Measurements from ENCODE around the gene IFNL2. TPM values are rescaled to one million over a fixed set of nuclear protein-coding genes. Genes with fewer than 3 reads are reported as not detected.

The IFNL2 gene
- total and polyA plus RNA-seq, 12 donors = not detected

DNA sequence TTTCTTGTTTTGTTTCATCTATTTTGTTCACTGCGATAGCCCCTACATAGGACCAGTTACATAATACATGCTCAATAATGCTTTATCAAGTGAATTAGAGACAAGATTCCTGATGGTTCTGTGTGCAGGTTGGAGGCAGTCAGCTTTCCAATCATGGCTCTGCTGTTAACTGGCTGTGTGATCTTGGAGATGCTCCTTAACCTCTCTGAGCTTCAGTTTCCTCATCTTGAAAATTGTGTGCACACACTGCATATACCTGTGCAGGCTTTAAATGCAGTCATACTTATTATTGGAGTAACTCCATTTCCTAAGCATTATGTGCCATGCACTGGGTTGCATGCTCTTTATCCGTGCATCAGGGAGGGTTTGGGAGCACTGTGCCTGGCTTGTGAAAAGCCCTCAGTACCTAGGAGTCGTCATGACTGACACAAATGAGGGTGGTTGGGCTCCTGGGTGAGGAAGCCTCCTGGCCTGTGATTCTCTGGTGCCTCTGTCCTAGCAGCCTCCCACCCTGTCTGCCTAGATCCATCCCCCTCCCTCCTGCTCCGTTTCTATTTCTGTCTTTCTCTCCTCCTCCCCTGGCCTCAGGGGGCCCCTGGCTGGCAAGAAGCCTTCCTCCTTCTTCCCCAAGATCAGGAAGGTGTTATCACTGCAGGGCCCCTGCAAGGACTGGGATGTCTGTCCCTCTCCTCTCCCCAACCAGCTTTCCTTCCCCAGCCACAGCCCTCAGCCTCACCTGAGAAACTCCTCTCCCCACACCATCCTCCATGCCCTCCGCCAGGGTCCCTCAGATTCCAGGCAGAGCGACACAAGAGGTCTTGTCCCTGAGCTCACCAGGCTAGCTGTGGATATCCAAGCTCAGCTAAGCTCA, 36.7 kb downstream of the IFNL2 start:
- no peaks in the 10 kb centered on the region for H3K36me3 ChIP-seq (replicated peaks in 1 of 2)
- peaks cover 0 to 4% of the 10 kb centered on the region in 2 donors for H3K4me1 ChIP-seq (replicated peaks in 1 of 2)
- no peak for TF ChIP-seq POLR2A (IDR thresholded peaks at IDR 0.05)
- TF ChIP-seq, protein P1, sequence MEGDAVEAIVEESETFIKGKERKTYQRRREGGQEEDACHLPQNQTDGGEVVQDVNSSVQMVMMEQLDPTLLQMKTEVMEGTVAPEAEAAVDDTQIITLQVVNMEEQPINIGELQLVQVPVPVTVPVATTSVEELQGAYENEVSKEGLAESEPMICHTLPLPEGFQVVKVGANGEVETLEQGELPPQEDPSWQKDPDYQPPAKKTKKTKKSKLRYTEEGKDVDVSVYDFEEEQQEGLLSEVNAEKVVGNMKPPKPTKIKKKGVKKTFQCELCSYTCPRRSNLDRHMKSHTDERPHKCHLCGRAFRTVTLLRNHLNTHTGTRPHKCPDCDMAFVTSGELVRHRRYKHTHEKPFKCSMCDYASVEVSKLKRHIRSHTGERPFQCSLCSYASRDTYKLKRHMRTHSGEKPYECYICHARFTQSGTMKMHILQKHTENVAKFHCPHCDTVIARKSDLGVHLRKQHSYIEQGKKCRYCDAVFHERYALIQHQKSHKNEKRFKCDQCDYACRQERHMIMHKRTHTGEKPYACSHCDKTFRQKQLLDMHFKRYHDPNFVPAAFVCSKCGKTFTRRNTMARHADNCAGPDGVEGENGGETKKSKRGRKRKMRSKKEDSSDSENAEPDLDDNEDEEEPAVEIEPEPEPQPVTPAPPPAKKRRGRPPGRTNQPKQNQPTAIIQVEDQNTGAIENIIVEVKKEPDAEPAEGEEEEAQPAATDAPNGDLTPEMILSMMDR (IDR thresholded peaks at IDR 0.05) = no peak
- no peak overlapping the region for H3K27ac ChIP-seq
- no peaks in the 10 kb centered on the region for H3K9me3 ChIP-seq (replicated peaks in 1 of 3)
- intact Hi-C loops (cut with DNase I) = no loop called here
- DNase-seq = no peak
- WGBS, 4 donors = 52 to 57% (median 54%) methylated on average over 6 of the region's 6 CpGs
- H3K4me3 ChIP-seq = no peak overlapping the region
- peaks cover 20% of the 10 kb centered on the region for H3K27me3 ChIP-seq

DNA sequence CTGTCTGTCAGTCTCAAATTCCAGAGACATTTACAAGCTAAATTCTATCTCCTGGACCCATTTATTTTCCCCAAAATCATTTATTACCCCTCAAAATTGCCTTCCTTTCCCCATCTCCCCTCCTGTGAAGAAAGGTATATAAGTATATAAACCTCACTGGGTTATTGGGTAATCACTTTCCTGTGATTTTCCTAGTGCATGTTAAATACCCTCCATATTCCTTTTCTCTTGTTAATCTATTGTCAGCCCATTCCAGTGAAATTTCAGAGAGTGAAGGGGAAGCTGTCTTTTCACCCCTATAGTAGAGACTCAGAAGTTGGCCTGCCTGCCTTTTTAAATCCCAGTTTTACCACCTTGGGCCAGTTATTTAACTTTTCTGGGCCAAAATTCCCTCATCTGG, 37.9 kb downstream of the IFNL2 start:
- intact Hi-C loops (cut with DNase I) = no loop called here
- Histone ChIP-seq H3K27ac (no peak overlapping the region), H3K4me3 (no peak overlapping the region), H3K4me1 (replicated peaks in 1 of 2) (peaks cover 0 to 4% of the 10 kb centered on the region in 2 donors), H3K9me3 (replicated peaks in 1 of 3) (no peaks in the 10 kb centered on the region), H3K36me3 (replicated peaks in 1 of 2) (no peaks in the 10 kb centered on the region), H3K27me3 (peaks cover 20% of the 10 kb centered on the region)
- no peak for DNase-seq
- no peak for TF ChIP-seq POLR2A (IDR thresholded peaks at IDR 0.05)
- TF ChIP-seq, protein P1 (IDR thresholded peaks at IDR 0.05) = no peak

DNA sequence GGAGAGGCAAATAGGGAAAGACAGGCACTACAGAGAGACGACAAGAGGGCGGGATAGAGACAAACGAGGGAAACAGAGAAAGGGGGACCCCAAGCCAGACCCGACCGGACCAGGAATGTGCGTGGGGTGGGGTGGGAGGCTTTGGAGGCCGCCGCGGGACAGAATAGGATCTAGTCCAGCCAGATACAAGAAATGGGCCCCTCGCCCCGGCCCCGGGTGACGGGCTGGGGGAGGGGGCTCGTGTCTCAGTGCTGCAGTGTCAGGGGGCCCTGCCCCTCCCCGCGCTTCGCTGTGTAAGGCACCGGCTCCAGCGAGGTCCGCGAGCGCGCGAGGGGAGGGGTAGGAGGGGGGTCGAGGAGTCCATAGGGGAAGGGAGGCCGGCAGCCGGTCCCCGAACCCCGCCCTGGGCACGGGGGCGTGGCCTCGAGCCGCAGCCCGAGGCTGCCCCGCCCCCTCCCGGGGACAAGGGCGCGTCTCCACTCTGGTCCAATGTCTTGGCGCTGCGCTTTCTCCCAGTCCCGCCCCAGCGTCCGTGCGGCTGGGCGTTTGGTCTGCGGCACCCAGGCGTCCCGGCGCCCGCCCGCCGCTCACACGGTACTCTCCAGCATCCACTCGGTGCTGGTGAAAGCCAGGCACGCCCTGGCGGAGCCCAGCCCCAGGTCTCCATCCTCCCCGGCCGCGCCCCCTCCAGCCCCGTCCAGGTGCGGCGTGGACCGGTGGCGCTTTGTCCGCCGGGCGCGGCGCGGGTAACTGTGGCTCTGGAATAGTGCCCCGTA, 39.0 kb downstream of the IFNL2 start:
- Histone ChIP-seq H3K9me3 (replicated peaks in 1 of 3) (no peaks in the 10 kb centered on the region), H3K27ac (no peak overlapping the region), H3K4me1 (replicated peaks in 1 of 2) (peaks cover 0 to 4% of the 10 kb centered on the region in 2 donors), H3K36me3 (replicated peaks in 1 of 2) (no peaks in the 10 kb centered on the region), H3K27me3 (peaks cover 20% of the 10 kb centered on the region), H3K4me3 (peak overlapping the region in 1 of 4 donors; percentile 29)
- peak in 1 of 7 donors; percentile 35 for DNase-seq
- TF ChIP-seq, protein P1 (IDR thresholded peaks at IDR 0.05) = no peak
- no peak for TF ChIP-seq POLR2A (IDR thresholded peaks at IDR 0.05)
- intact Hi-C loops (cut with DNase I) = no loop called here
- WGBS, 4 donors = 14 to 45% (median 28%) methylated on average over 11 to 71 of the region's 71 CpGs

DNA sequence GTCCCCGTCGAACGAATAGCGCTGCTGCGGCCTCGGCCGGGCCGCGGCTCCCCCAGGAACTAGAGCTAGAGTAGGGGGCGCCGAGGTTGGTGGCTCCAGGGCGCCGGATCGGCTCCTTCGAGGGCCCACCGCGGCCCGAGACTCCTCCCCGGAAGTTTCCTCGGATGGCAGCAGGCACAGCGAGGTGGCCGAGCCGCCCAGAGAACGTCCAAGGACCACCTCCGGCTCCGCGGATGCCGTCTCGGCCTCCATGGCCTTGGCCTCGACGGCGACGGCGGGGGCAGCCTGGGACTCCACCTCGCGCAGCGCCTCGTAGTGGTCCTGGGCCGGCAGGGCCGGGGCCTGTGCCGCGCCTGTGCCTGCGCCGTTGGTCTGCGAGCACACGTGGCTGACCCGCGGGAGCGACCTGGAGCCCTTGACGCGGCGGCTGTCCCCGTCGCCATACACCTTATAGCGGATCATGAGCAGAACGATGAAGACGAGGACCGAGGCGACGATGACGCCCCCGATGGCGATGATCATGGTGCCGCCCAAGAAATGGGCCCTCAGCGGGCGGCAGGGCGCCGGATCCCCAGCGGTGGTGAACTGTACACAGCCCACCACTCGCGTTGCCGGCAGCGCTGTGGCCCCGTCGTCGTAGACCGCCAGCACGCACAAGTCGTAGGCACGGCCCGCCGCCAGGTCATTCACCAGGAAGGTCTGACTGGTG, 39.8 kb downstream of the IFNL2 start:
- H3K9me3 ChIP-seq (replicated peaks in 1 of 3) = no peaks in the 10 kb centered on the region
- WGBS, 4 donors = 10 to 30% (median 23%) methylated on average over 4 to 82 of the region's 82 CpGs
- intact Hi-C loops (cut with DNase I) = no loop called here
- no peak overlapping the region for H3K27ac ChIP-seq
- H3K4me1 ChIP-seq (replicated peaks in 1 of 2) = peaks cover 0 to 4% of the 10 kb centered on the region in 2 donors
- no peak overlapping the region for H3K4me3 ChIP-seq
- TF ChIP-seq POLR2A (IDR thresholded peaks at IDR 0.05) = no peak
- TF ChIP-seq, protein P1 (IDR thresholded peaks at IDR 0.05) = no peak
- no peak for DNase-seq
- peaks cover 20% of the 10 kb centered on the region for H3K27me3 ChIP-seq
- H3K36me3 ChIP-seq (replicated peaks in 1 of 2) = no peaks in the 10 kb centered on the region
